ENCODE results near the gene ZBTB25.

The ZBTB25 gene

DNA sequence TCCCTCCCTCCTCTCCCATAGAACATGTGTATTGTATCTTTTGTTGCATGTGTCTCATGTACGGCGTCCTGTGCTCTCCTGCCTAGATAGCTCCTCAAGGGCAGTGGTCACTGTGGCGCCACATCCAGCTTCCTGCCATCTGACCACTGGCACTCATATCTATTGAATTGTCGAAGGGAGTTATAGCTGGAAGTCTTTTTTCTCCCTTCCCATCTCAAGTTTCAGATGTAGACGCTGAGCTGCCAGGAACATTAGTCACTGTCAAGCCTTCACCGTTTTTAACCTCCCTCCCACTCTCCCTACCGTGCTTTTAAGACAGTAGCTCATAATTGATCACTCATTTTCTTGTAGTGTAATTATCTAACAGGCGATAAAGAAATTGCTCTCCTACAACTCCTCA, 82.5 kb downstream of the ZBTB25 start:
- no peak overlapping the region for H3K27ac Mint-ChIP-seq
- DNase-seq (ENCODE audit: low spot score in 2 of 2): no peak
- H3K4me3 Mint-ChIP-seq: no peak overlapping the region
- no peaks in the 10 kb centered on the region for H3K27me3 Mint-ChIP-seq
- H3K4me1 Mint-ChIP-seq: no peaks in the 10 kb centered on the region
- H3K9me3 Mint-ChIP-seq: no peaks in the 10 kb centered on the region
- peaks cover 23% of the 10 kb centered on the region for H3K36me3 Mint-ChIP-seq
- ATAC-seq (ENCODE audit: low read depth): no peak

DNA sequence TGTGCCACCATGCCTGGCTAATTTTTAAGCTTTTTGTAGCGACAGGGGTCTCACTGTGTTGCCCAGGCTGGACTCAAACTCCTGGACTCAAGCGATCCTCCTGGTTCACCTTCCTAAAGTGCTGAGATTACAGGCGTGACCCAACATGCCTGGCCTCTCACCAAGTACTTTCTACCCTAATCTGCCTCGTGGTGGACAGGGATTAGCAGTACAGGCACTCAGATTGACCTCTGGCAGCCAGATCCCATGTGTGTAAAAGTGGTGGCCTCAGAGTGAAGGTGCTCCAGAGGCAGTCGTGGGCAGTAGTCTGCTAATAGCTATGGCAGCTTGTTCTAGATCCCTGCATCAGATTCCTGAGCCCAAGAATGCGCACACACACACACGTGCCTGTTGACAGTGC, 84.6 kb downstream of the ZBTB25 start:
- DNase-seq (ENCODE audit: low spot score in 2 of 2): no peak
- H3K36me3 Mint-ChIP-seq: peaks cover 19% of the 10 kb centered on the region
- H3K27ac Mint-ChIP-seq: no peak overlapping the region
- ATAC-seq (ENCODE audit: low read depth): no peak
- H3K9me3 Mint-ChIP-seq: no peaks in the 10 kb centered on the region
- H3K4me1 Mint-ChIP-seq: no peaks in the 10 kb centered on the region
- no peak overlapping the region for H3K4me3 Mint-ChIP-seq
- H3K27me3 Mint-ChIP-seq: no peaks in the 10 kb centered on the region

DNA sequence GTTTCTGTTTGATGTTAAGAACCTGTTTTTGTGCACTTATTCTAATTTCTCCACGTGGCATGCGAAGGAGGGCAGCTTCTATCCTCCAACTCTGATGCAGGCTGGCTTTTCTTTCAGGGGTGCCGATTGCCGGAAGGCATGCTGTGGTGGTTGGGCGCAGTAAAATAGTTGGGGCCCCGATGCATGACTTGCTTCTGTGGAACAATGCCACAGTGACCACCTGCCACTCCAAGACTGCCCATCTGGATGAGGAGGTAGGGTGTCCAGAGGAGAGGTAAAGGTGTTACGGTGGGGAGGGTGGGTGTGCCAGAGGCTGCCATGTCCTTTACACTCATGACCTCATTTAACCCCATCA, 85.9 kb downstream of the ZBTB25 start:
- Mint-ChIP-seq H3K27ac (no peak overlapping the region), H3K4me1 (no peaks in the 10 kb centered on the region), H3K4me3 (no peak overlapping the region), H3K36me3 (peaks cover 19% of the 10 kb centered on the region), H3K9me3 (no peaks in the 10 kb centered on the region), H3K27me3 (no peaks in the 10 kb centered on the region)
- ATAC-seq (ENCODE audit: low read depth): no peak
- no peak for DNase-seq (ENCODE audit: low spot score in 2 of 2)

DNA sequence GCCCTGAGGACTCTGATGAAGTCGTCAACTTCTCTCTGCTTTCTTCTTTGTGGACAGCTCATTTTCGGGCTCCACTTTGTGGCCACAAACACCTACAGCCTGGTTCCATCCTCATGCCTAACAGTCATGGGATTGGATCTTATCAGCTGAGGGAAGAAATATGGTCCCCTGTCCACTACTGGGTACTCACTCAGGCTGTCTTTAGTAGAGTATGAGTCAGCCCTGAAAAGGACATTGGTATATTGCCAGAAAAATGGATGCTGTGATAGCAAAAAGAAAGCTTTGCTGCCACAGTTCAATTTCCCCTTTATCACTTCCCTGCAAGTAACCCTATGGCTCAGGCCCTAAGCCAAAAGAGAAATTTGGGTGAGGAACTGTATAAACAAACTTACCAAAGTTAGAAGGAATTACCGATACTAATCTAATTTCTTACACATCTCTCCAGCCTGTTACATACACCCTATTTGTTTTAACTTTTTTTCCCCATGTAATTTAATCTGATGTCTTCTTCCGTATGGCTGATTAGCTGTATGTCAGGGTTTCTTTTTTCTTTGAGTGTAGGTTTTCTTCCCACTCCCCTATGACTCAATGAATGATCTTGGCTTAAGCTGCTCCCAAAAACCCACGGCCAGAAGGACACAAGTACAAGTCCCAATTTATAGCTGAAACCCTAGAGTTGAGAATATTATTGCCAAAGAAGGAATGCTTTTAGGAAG, 86.4 kb downstream of the ZBTB25 start:
- H3K36me3 Mint-ChIP-seq: peaks cover 21% of the 10 kb centered on the region
- H3K4me1 Mint-ChIP-seq: no peaks in the 10 kb centered on the region
- ATAC-seq (ENCODE audit: low read depth): no peak
- no peaks in the 10 kb centered on the region for H3K9me3 Mint-ChIP-seq
- no peak overlapping the region for H3K27ac Mint-ChIP-seq
- no peak for DNase-seq (ENCODE audit: low spot score in 2 of 2)
- H3K4me3 Mint-ChIP-seq: no peak overlapping the region
- H3K27me3 Mint-ChIP-seq: no peaks in the 10 kb centered on the region

DNA sequence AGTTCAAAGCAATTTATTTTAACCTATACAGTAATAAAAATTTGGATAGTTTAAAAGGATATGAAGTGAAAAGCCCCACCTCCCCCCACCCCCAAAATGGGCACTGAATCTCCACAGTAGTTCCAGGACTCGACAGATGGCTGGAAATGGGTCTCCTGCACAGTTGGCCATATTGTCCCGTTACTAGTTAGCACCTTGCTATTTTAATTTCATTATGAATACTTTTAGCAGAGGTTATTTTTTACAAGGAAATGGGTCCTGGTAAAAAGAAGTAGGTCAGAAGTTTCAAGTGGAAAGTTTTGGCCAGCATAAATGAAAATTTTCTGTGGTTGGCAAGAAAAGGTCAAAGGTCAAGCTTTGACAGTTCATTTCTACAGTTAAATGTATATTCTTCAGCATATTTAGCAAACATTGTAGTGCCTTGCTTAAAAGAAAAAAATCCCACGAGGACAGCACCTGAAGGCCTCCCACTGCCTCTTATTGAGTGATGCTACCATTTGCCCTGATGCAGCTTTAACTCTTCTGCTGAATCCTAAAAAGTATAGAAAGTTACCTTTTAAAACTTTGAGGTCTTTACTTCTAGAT, 87.2 kb downstream of the ZBTB25 start:
- no peaks in the 10 kb centered on the region for H3K4me1 Mint-ChIP-seq
- DNase-seq (ENCODE audit: low spot score in 2 of 2) (no peak), ATAC-seq (ENCODE audit: low read depth) (no peak)
- peaks cover 25% of the 10 kb centered on the region for H3K36me3 Mint-ChIP-seq
- no peaks in the 10 kb centered on the region for H3K27me3 Mint-ChIP-seq
- H3K27ac Mint-ChIP-seq: no peak overlapping the region
- no peak overlapping the region for H3K4me3 Mint-ChIP-seq
- H3K9me3 Mint-ChIP-seq: no peaks in the 10 kb centered on the region

DNA sequence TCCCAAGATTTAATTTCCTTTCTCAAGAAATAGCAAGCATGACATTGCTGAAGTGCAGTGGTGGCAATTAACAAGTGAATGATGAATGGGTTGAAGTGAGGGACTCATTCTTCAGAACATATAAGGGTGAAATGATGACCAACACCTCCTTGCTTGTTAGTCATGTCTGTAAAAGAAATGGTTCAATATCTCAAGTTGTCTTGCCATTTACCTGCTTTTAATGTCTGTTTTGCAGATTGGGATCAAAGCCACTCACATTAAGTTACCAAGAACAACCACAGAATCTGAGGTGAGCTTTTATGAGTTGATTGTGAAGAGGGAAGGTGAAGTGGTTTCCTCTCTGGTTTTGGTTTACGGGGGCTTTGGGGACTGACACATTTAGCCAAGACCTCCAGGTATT, 91.4 kb downstream of the ZBTB25 start:
- Mint-ChIP-seq H3K4me1 (peaks cover 6% of the 10 kb centered on the region), H3K4me3 (no peak overlapping the region), H3K27ac (no peak overlapping the region), H3K27me3 (no peaks in the 10 kb centered on the region), H3K9me3 (no peaks in the 10 kb centered on the region), H3K36me3 (peaks cover 14% of the 10 kb centered on the region)
- ATAC-seq (ENCODE audit: low read depth) (no peak), DNase-seq (ENCODE audit: low spot score in 2 of 2) (no peak)

DNA sequence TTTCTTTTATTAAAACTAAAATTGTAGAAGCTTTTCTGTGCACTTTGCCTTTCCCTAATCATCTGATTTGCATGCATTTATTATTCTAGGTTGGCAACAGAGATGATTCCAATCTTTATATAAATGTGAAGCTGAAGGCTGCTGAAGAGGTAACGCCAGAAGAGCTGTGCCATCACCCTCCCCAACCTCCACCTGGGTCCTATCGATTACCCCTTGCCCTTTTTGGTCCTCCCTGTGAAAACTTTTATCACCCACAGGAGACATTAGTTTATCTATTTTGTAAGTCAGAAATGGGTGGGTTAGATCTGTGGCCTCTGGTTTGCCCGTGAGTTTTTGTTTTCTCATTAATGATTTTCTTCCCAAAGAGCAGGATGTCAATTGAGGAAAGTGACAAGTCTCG, 92.6 kb downstream of the ZBTB25 start:
- peaks cover 6% of the 10 kb centered on the region for H3K4me1 Mint-ChIP-seq
- DNase-seq (ENCODE audit: low spot score in 2 of 2): no peak
- no peaks in the 10 kb centered on the region for H3K27me3 Mint-ChIP-seq
- no peak overlapping the region for H3K27ac Mint-ChIP-seq
- H3K36me3 Mint-ChIP-seq: peaks cover 14% of the 10 kb centered on the region
- H3K9me3 Mint-ChIP-seq: no peaks in the 10 kb centered on the region
- no peak overlapping the region for H3K4me3 Mint-ChIP-seq
- no peak for ATAC-seq (ENCODE audit: low read depth)

DNA sequence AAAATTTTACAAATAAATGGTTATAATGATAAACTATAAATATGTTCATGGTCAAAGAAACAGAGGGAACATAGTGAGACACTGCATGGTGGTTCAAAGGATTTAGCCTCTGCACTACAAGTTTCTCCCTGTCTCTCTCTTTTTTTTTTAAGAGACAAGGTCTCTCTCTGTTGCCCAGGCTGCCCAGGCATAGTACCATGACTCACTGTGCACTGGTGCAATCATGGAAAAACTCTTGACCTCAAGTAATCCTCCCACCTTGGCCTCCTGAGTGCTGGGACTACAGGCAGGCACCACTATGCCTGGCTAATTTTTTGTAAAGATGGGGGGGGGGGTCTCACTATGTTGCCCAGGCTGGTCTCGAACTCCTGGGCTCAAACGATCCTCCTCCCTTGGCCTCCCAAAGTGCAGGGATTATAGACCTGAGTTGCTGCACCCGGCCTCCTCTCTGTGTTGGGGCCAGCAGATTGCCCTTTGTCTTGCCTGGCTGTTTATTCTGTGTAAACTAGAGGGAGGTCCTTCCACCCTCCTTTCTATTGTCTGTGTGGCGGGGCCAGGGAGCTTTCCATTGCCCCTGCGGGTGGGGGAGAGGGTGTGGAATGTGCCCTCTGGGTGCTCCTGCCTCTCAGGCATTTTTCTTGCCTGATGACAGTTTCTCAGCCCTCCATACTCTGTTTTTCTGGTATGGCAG, 93.4 kb downstream of the ZBTB25 start:
- ATAC-seq (ENCODE audit: low read depth) (no peak), DNase-seq (ENCODE audit: low spot score in 2 of 2) (no peak)
- Mint-ChIP-seq H3K36me3 (peaks cover 15% of the 10 kb centered on the region), H3K27me3 (no peaks in the 10 kb centered on the region), H3K4me1 (peaks cover 9% of the 10 kb centered on the region), H3K27ac (no peak overlapping the region), H3K4me3 (no peak overlapping the region), H3K9me3 (no peaks in the 10 kb centered on the region)

DNA sequence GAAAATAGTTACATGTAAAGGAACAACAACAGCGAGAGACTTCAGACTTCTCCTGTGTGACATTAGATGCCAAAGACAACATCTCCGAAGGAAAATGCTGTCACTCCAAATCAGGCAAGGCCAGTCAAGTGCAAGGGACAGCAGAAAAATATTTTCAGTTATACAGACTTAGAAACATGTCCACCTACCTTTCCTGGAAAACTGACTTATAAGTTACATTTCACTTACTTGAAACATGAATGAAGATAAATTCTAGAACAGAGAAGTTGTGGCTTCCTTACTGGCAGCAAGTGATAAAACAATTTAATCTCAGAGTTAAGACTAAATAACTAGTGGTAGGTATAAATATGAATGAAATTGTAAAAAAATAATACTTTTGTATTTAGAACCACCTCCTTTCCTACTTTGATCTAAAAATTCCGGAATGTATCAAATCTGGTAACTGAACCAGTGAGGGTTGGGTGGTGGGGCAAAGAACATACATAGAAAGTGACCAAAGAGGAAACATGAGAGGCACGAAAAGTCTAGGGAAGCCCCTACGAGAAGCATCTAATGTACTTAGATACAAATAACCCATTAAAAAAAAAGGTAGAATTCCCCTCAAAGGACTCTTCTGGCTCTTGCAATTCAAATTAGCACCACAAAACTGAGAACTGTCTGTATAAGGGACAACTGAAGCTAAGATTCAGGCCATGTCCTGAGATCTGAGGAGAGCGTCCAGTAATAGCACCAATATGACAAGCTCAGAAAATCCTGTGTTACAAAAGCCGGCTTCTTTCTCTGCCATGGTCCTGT, 94.3 kb downstream of the ZBTB25 start:
- ATAC-seq (ENCODE audit: low read depth) (peak; percentile 84), DNase-seq (ENCODE audit: low spot score in 2 of 2) (no peak)
- Mint-ChIP-seq H3K4me3 (no peak overlapping the region), H3K27ac (peak overlapping the region; percentile 91), H3K4me1 (peaks cover 9% of the 10 kb centered on the region), H3K9me3 (no peaks in the 10 kb centered on the region), H3K27me3 (no peaks in the 10 kb centered on the region), H3K36me3 (peaks cover 19% of the 10 kb centered on the region)

DNA sequence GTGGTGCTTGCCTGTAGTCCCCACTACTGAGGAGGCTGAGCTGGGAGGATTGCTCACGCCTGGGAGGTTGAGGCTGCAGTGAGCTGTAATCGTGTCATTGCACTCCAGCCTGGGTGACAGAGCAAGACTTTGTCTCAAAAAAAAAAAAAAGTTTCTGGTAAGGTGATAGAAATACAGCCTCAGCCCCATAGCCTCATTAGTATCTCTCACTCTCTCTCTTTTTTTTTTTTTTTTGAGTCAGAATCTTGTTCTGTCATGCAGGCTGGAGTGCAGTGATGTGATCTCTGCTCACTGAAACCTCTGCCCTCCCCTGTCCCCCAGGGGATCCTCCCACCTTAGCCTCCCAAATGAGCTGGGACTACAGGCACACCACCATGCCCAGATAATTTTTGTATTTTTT, 96.3 kb downstream of the ZBTB25 start:
- DNase-seq (ENCODE audit: low spot score in 2 of 2): no peak
- Mint-ChIP-seq H3K27ac (no peak overlapping the region), H3K4me3 (no peak overlapping the region), H3K27me3 (no peaks in the 10 kb centered on the region), H3K9me3 (no peaks in the 10 kb centered on the region), H3K36me3 (peaks cover 21% of the 10 kb centered on the region), H3K4me1 (peaks cover 12% of the 10 kb centered on the region)
- ATAC-seq (ENCODE audit: low read depth): no peak

DNA sequence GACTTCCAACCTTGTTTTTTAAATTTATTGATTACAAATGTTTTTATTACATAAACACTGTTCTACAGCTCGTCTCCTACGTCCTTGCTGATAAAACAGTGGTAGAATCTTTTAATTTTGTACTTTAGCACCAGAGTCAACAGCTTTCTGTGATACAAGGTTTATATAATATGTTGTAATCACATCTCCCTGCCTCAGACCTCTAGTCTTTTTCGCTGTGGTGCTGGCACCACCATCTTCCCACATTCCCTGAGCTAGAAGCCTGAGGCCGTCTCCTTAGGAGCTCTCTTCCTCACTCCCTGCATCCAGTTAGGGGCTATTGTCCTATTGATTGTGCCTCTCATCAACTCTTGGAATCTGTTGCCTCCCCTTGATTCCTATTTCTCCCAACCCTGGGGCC, 98.3 kb downstream of the ZBTB25 start:
- ATAC-seq (ENCODE audit: low read depth): no peak
- no peaks in the 10 kb centered on the region for H3K27me3 Mint-ChIP-seq
- peak overlapping the region; percentile 9 for H3K27ac Mint-ChIP-seq
- H3K36me3 Mint-ChIP-seq: peaks cover 18% of the 10 kb centered on the region
- H3K4me1 Mint-ChIP-seq: peaks cover 15% of the 10 kb centered on the region
- no peak overlapping the region for H3K4me3 Mint-ChIP-seq
- DNase-seq (ENCODE audit: low spot score in 2 of 2): no peak
- no peaks in the 10 kb centered on the region for H3K9me3 Mint-ChIP-seq

DNA sequence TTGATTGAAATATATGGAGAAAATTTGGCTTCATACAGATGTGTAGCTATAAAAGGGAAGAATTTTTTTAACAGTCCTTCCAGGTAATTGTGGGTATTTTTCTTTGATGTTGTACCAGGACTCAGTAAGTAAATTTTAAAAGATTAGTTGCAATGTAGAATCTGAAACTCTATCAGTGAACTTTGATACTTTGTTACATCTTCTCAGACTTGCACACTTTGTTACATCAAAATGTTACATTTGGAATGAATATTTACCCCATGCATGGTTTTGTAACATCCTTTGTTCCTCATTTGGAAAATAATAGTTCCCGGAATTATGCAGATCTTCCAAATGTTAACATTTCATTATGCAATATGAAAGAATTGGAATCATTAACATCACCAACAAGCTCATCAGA, 101.7 kb downstream of the ZBTB25 start:
- DNase-seq (ENCODE audit: low spot score in 2 of 2) (no peak), ATAC-seq (ENCODE audit: low read depth) (no peak)
- Mint-ChIP-seq H3K4me3 (no peak overlapping the region), H3K4me1 (peaks cover 12% of the 10 kb centered on the region), H3K27me3 (no peaks in the 10 kb centered on the region), H3K36me3 (peaks cover 18% of the 10 kb centered on the region), H3K9me3 (no peaks in the 10 kb centered on the region), H3K27ac (no peak overlapping the region)

DNA sequence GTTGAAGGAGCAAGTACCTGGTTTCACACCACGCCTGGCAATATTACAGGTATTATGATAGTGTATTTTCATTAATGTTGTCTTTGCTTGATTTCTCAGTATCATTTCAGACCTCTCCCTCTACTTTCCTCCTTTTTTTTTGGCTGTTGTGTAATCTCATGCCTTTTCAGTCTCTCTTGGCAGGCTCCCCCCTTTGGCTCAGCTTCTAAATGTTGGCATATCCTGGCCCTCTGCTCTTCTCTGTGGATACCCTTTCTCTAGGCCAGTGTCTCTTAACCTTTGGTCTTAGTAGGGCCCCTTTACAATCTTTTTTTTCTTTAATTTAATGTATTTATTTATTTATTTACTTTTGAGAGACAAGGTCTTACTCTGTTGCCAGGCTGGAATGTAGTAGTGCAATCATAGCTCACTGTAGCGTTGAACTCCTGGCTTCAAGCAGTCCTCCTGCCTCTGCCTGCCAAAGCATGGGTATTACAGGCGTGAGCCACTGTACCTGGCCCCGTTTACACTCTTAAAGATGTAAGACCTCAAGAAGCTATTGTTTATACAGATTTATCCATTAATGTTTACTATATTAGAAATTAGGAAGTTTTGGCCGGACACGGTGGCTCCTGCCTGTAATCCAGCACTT, 102.7 kb downstream of the ZBTB25 start:
- Mint-ChIP-seq H3K4me3 (peak overlapping the region; percentile 15), H3K27me3 (no peaks in the 10 kb centered on the region), H3K27ac (peak overlapping the region; percentile 18), H3K36me3 (peaks cover 18% of the 10 kb centered on the region), H3K9me3 (no peaks in the 10 kb centered on the region), H3K4me1 (peaks cover 12% of the 10 kb centered on the region)
- no peak for ATAC-seq (ENCODE audit: low read depth)
- no peak for DNase-seq (ENCODE audit: low spot score in 2 of 2)

All from memory B cell (primary cell).